H1 (cell line): ENCODE measurements around the gene EPB41L3. TPM values are rescaled to one million over a fixed set of nuclear protein-coding genes. Genes with fewer than 3 reads are reported as not detected.
A peak's percentile ranks its signal among the peaks of the same experiment; 100 is the strongest.

Experiments
- GABPA ChIP-seq: IDR thresholded peaks from 2 replicates; pipeline ENCODE4 v1.6.1; 2011; ENCODE audit warnings: mild to moderate bottlenecking, low read length, moderate library complexity, borderline replicate concordance; ENCODE audit not compliant: insufficient read depth
- RAD21 ChIP-seq, 2 experiments: IDR thresholded peaks in 1 of 2; conservative IDR thresholded peaks in 1 of 2; 2 replicates each; pipeline ENCODE4 v1.6.1; 2011; ENCODE audit warnings: low read depth in 2 of 2, low read length in 2 of 2, improper control_type of control experiment in 1 of 2, inconsistent platforms in 1 of 2, mild to moderate bottlenecking in 1 of 2, moderate library complexity in 1 of 2
- RXRA ChIP-seq: IDR thresholded peaks from 2 replicates; pipeline ENCODE4 v1.6.1; 2011; ENCODE audit warnings: low read depth, mild to moderate bottlenecking, low read length, moderate library complexity; ENCODE audit not compliant: insufficient read depth
- polyA plus RNA-seq, 7 experiments: library from polyadenylated mRNA; depleted of rRNA in 3 of 7; stranded (reverse) in 5 of 7; unstranded in 2 of 7; fragments of >200 nt in 5 of 7; fragments of 200-250 nt in 2 of 7; gene quantifications; 1 replicate in 5 of 7; 2 replicates in 1 of 7; 4 replicates in 1 of 7; pipeline versions ENCODE4 v1.2.1 to v1.2.3, GENCODE V29; 2011 to 2013; ENCODE audit warnings: missing spikeins in 2 of 7, mixed read lengths in 2 of 7
- total RNA-seq: library from RNA; stranded (reverse); fragmentation: NEBNext Ultra II Directional; extraction: Animal tissue kit (Norgen Biotek cat#: 25700); gene quantifications from 2 replicates; pipeline ENCODE4 v1.2.1, GENCODE V29; 2021
- TF ChIP-seq, protein P1 (sequence below), 3 experiments: IDR thresholded peaks; 1 replicate in 2 of 3; 2 replicates in 1 of 3; pipeline versions ENCODE4 v1.5.1 to v1.6.1; 2011; ENCODE audit warnings: low read length in 3 of 3, mild to moderate bottlenecking in 3 of 3, inconsistent platforms in 2 of 3, low read depth in 1 of 3, moderate library complexity in 1 of 3; ENCODE audit not compliant: insufficient read depth in 1 of 3; ENCODE audit errors: control extremely low read depth in 1 of 3

Gene EPB41L3
- total and polyA plus RNA-seq, 2 of the 8 experiments (the other 6 are each of a cell fraction or from before 2014, with no cell fraction given): 7.9 to 16.1 TPM

DNA sequence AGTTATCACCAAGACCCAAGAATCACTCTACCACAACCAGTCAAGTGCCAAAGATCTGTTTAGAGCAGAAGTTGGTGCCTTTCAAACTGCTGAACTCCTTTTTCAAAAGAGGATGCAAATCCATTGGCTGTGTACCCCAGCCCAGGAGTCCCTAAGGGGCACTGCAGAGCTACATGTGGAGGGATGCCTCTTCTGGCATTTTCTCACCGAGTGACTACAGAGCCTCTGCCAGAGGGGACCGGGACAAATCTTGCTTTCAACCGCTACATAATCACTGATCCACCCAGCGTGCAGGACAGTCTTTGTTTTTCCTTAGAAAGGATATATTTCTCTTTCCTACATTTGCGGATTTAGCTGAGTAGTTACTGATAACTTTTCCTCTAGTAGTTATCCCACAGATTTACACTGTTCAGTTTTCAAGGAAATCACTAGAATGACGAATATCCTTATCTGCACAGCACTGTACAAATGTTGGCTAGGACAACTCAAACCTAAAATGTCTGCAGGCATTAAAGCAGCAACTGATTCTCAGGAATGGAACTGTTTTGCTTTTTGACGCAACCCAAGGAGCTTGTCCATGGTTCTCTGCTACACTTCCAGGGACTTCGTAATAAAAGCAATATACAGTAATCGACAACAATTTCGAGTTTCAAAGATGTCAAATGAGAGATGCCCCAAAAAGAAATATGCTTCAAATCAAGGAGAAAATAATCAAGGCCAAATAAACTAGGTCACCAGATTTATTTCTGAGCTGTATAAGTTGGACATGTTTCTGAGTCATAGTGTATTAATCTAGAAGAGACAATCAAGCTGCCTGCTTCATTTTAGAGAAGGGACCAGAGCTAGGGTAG is 24.1 kb downstream of the EPB41L3 start (continued):
- TF ChIP-seq, protein P1, sequence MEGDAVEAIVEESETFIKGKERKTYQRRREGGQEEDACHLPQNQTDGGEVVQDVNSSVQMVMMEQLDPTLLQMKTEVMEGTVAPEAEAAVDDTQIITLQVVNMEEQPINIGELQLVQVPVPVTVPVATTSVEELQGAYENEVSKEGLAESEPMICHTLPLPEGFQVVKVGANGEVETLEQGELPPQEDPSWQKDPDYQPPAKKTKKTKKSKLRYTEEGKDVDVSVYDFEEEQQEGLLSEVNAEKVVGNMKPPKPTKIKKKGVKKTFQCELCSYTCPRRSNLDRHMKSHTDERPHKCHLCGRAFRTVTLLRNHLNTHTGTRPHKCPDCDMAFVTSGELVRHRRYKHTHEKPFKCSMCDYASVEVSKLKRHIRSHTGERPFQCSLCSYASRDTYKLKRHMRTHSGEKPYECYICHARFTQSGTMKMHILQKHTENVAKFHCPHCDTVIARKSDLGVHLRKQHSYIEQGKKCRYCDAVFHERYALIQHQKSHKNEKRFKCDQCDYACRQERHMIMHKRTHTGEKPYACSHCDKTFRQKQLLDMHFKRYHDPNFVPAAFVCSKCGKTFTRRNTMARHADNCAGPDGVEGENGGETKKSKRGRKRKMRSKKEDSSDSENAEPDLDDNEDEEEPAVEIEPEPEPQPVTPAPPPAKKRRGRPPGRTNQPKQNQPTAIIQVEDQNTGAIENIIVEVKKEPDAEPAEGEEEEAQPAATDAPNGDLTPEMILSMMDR (IDR thresholded peaks at IDR 0.05; ENCODE audit: control extremely low read depth in 1 of 3, insufficient read depth in 1 of 3, low read depth in 1 of 3, low read length in 3 of 3): peak in 1 of 3 experiments; percentile 7; a peak in 1 of 4 replicates
- no peak for TF ChIP-seq RXRA
- peak; percentile 15 to 42; a peak in 2 of 4 replicates for TF ChIP-seq RAD21 (IDR thresholded peaks at IDR 0.05 in 1 of 2, conservative IDR thresholded peaks at IDR 0.05 in 1 of 2; ENCODE audit: low read depth in 2 of 2, low read length in 2 of 2)
- TF ChIP-seq GABPA: no peak
